Stomach (tissue), 9 donors: ENCODE measurements around the gene MTA3. TPM values are rescaled to one million over a fixed set of nuclear protein-coding genes. Genes with fewer than 3 reads are reported as not detected.
A peak's percentile ranks its signal among the peaks of the same experiment; 100 is the strongest.

Source experiments
- DNase-seq, 2 donors: peaks; one replicate each; pipeline versions ENCODE4 v3.0.0 to v3.0.0-alpha.2; 2013 to 2019
- H3K27ac ChIP-seq, 5 donors: fragments of 200-600 bp in 4 of 5; sonication (generic) in 4 of 5; one replicate each; pipeline ENCODE4 v1.5.1; 2013 to 2019; ENCODE audit warnings: mild to moderate bottlenecking in 1 of 5, moderate library complexity in 1 of 5
- H3K27me3 ChIP-seq, 3 donors: fragments of 200-600 bp; sonication (generic); one replicate each; pipeline ENCODE4 v1.5.1; 2017 to 2019; ENCODE audit warnings: mixed run types in 1 of 3
- H3K36me3 ChIP-seq, 4 donors: fragments of 200-600 bp; sonication (generic); 1 replicate in 3 of 4; 2 replicates in 1 of 4; pipeline ENCODE4 v1.5.1; 2016 to 2019
- H3K4me1 ChIP-seq, 4 donors: fragments of 200-600 bp; sonication (generic); one replicate each; pipeline ENCODE4 v1.5.1; 2016 to 2019
- H3K4me3 ChIP-seq, 4 donors: fragments of 200-600 bp; sonication (generic) in 3 of 4; one replicate each; pipeline ENCODE4 v1.5.1; 2016 to 2019; ENCODE audit warnings: mild to moderate bottlenecking in 1 of 4
- H3K9me3 ChIP-seq, 4 donors: fragments of 200-600 bp; sonication (generic); one replicate each; pipeline ENCODE4 v1.5.1; 2016 to 2019
- CTCF ChIP-seq, 7 experiments: fragments of 450-650 bp in 4 of 7; fragments of 200-600 bp in 3 of 7; sonication (generic) in 3 of 7; IDR thresholded peaks; one replicate each; pipeline ENCODE4 v1.5.1; 2016 to 2019; ENCODE audit warnings: antibody characterized with exemption in 7 of 7, control low read depth in 2 of 7, mild to moderate bottlenecking in 1 of 7
- EP300 ChIP-seq: sonication (generic); formaldehyde crosslinking; IDR thresholded peaks from one replicate; pipeline ENCODE4 v1.6.1; 2017; ENCODE audit warnings: antibody characterized with exemption
- POLR2A ChIP-seq, 4 donors: fragments of 450-650 bp; IDR thresholded peaks; one replicate each; pipeline ENCODE4 v1.6.1; 2016; ENCODE audit warnings: antibody characterized with exemption in 4 of 4, control low read depth in 2 of 4, mild to moderate bottlenecking in 1 of 4, moderate library complexity in 1 of 4
- POLR2AphosphoS5 ChIP-seq, 3 donors: sonication (generic); formaldehyde crosslinking; IDR thresholded peaks; one replicate each; pipeline ENCODE4 v1.6.1; 2016; ENCODE audit warnings: antibody characterized with exemption in 3 of 3
- WGBS, 5 donors: extraction: QIAGEN DNeasy Blood & Tissue Kit in 3 of 5; methylation state at CpG; one replicate each; pipeline versions ENCODE4 v1.1.5 to v1.1.7; 2013 to 2018; 5-methylcytosine and 5-hydroxymethylcytosine counted together
- intact Hi-C: fragments of 100-400 bp; cut with DNase I; formaldehyde crosslinking; loops from one replicate; pipeline ENCODE4 v1.15.1; 2023; ENCODE audit warnings: low total_unique reads
- polyA plus RNA-seq, 3 donors: library from polyadenylated mRNA; stranded (reverse); fragments of 200-250 nt; gene quantifications; one replicate each; pipeline ENCODE4 v1.2.3, GENCODE V29; 2013
- total RNA-seq, 5 donors: library from RNA; depleted of rRNA; stranded (reverse); fragments of >200 nt; gene quantifications; one replicate each; pipeline versions ENCODE4 v1.1.0 to v1.2.3, GENCODE V29; 2014 to 2016
- donor health status: healthy with polysubstance abuse.
- donor health status: Bipolar disorder and iron deficiency.
- donor health status: healthy.

The MTA3 gene
- total and polyA plus RNA-seq, 8 donors = 27.8 to 120 (median 49.1) TPM

GRCh38 chr2:42788882-42789281 lies 220.4 kb downstream of the MTA3 start:
- intact Hi-C loops = no loop called here
- DNase-seq = peak in 1 of 2 donors; percentile 1
- TF ChIP-seq POLR2AphosphoS5 (IDR thresholded peaks at IDR 0.05) (no peak), EP300 (no peak), CTCF (IDR thresholded peaks at IDR 0.05) (no peak), POLR2A (IDR thresholded peaks at IDR 0.05) (no peak)

GRCh38 chr2:42789751-42790150 lies 221.3 kb downstream of the MTA3 start:
- 82 to 100% (median 92%) methylated on average over 2 of the region's 2 CpGs for WGBS, 5 donors
- H3K36me3 ChIP-seq = no peaks in the 10 kb centered on the region
- DNase-seq = peak in 1 of 2 donors; percentile 0

More at GRCh38 chr2:42788882-42789281, 220.4 kb downstream of the MTA3 start:
- Histone ChIP-seq H3K4me3 (no peak overlapping the region), H3K4me1 (peaks cover 10 to 38% (median 30%) of the 10 kb centered on the region in 4 donors), H3K27ac (peak overlapping the region in 1 of 5 donors; percentile 32), H3K36me3 (no peaks in the 10 kb centered on the region), H3K9me3 (no peaks in the 10 kb centered on the region), H3K27me3 (peaks cover 0 to 14% (median 13%) of the 10 kb centered on the region in 3 donors)
- 63 to 80% (median 66%) methylated on average over 3 to 4 of the region's 4 CpGs for WGBS, 5 donors

GRCh38 chr2:42791606-42792005 lies 223.2 kb downstream of the MTA3 start:
- intact Hi-C loops = no loop called here
- 69 to 81% (median 70%) methylated on average over 4 of the region's 4 CpGs for WGBS, 5 donors
- peak overlapping the region in 4 of 5 donors; percentile 82 to 90 (median 86) for H3K27ac ChIP-seq

More at GRCh38 chr2:42789751-42790150, 221.3 kb downstream of the MTA3 start:
- Histone ChIP-seq H3K9me3 (no peaks in the 10 kb centered on the region), H3K4me1 (peaks cover 10 to 45% (median 35%) of the 10 kb centered on the region in 4 donors), H3K27me3 (peaks cover 0 to 14% (median 13%) of the 10 kb centered on the region in 3 donors), H3K4me3 (no peak overlapping the region), H3K27ac (peak overlapping the region in 2 of 5 donors; percentile 18 to 24)
- intact Hi-C loops = no loop called here
- TF ChIP-seq CTCF (IDR thresholded peaks at IDR 0.05) (no peak), POLR2AphosphoS5 (IDR thresholded peaks at IDR 0.05) (no peak), EP300 (no peak), POLR2A (IDR thresholded peaks at IDR 0.05) (no peak)

DNA sequence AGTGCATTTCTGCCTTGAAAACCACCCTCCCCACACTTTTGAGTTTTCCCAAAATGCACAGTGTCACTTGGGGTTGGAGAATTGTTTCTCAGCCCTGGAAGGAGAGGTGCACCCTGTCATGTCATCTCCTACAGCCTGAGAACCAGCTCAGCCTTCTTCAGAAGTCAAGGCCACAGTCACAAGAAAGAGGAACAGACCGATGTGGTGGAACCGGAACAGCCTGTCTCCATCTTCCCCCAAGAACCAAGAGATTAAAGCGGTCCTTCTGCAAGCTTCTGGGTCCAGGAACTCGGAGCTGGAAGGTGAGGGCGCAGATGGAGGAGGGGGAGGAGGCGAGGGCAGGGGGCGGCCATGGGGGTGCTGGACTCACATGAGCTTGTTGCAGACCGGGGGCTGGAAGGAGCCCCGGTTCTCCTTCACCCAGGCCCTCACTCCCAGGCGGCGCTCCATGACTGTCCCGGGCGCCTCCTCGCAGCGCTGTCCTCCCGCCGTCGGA lies 223.7 kb downstream of the MTA3 start:
- Histone ChIP-seq H3K4me3 (peak overlapping the region; percentile 55 to 63 (median 60)), H3K27ac (peak overlapping the region; percentile 79 to 90 (median 84)), H3K27me3 (peaks cover 0 to 14% (median 13%) of the 10 kb centered on the region in 3 donors), H3K36me3 (no peaks in the 10 kb centered on the region), H3K9me3 (no peaks in the 10 kb centered on the region), H3K4me1 (peaks cover 10 to 52% (median 36%) of the 10 kb centered on the region in 4 donors)
- WGBS, 5 donors = 3 to 16% (median 7%) methylated on average over 9 to 18 of the region's 18 CpGs
- no peak for DNase-seq
- intact Hi-C loops = no loop called here
- no peak for TF ChIP-seq POLR2A (IDR thresholded peaks at IDR 0.05)
- peak in 1 of 3 donors; percentile 12 for TF ChIP-seq POLR2AphosphoS5 (IDR thresholded peaks at IDR 0.05)
- TF ChIP-seq CTCF (IDR thresholded peaks at IDR 0.05) = no peak

More at GRCh38 chr2:42791606-42792005, 223.2 kb downstream of the MTA3 start:
- TF ChIP-seq POLR2A (IDR thresholded peaks at IDR 0.05) (no peak), POLR2AphosphoS5 (IDR thresholded peaks at IDR 0.05) (no peak), CTCF (IDR thresholded peaks at IDR 0.05) (no peak), EP300 (no peak)
- H3K36me3 ChIP-seq = no peaks in the 10 kb centered on the region
- no peaks in the 10 kb centered on the region for H3K9me3 ChIP-seq
- peaks cover 0 to 14% (median 13%) of the 10 kb centered on the region in 3 donors for H3K27me3 ChIP-seq
- H3K4me1 ChIP-seq = peaks cover 10 to 55% (median 39%) of the 10 kb centered on the region in 4 donors
- H3K4me3 ChIP-seq = peak overlapping the region; percentile 55 to 63 (median 60)
- DNase-seq = peak in 1 of 2 donors; percentile 5
